Suprapubic skin (tissue), 3 donors: ENCODE data around the gene TAGLN2.

Experiments used
- CTCF ChIP-seq, 2 donors: fragments of 200-600 bp in 1 of 2; fragments of 450-650 bp in 1 of 2; sonication (generic) in 1 of 2; IDR thresholded peaks; one replicate each; pipeline ENCODE4 v1.5.1; 2016 to 2019; ENCODE audit warnings: antibody characterized with exemption in 2 of 2, mild to moderate bottlenecking in 1 of 2, moderate library complexity in 1 of 2
- POLR2A ChIP-seq, 2 donors: fragments of 450-650 bp; IDR thresholded peaks; one replicate each; pipeline ENCODE4 v1.6.1; 2017; ENCODE audit warnings: antibody characterized with exemption in 2 of 2, mild to moderate bottlenecking in 2 of 2, moderate library complexity in 2 of 2

GRCh38 chr1:159974350-159974965 lies 49.2 kb upstream of the TAGLN2 start:
- TF ChIP-seq CTCF (IDR thresholded peaks at IDR 0.05), result no peak
- TF ChIP-seq POLR2A (IDR thresholded peaks at IDR 0.05), result no peak
